ENCODE measurements around the gene TAS2R8. TPM values are rescaled to one million over a fixed set of nuclear protein-coding genes. Genes with fewer than 3 reads are reported as not detected.

The TAS2R8 gene
- total and polyA plus RNA-seq, 11 donors, result 0.50 TPM; not detected in 10

DNA sequence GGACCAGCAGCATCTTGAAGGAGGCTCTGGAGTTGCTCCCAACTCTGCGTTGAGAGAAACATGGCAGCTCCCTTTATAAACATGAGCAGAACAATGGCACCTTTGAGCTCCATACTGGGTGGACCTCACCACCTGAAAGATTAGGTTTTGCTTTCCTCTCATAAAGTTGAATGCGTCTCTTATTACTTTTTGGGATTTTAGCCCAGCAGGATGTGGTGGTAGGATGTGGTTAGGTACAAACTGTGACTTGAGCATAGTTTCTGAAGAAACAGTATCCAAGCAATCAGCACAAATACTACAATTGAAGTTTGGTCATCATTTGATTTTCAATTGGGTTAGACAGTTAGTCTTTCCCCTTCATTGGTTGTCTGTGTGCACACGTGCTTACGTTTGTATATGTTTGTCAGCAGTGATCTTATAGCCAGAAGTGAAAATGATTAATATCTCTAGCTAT is 42.4 kb upstream of the TAS2R8 start, which contains the start of gene PRR4:
TSS of gene PRR4 (minus strand) at position 51 of the 454 bp plus-strand sequence. CDS start at position 13, 38 bp downstream.
- H3K9me3 ChIP-seq, result no peaks in the 10 kb centered on the region
- no peaks in the 10 kb centered on the region for H3K27me3 ChIP-seq
- ATAC-seq (no peak), DNase-seq (no peak)
- no peak within 1 kb of the TSS for H3K4me3 ChIP-seq
- peaks cover 0 to 37% (median 5%) of the 10 kb centered on the region in 9 donors for H3K36me3 ChIP-seq
- intact Hi-C loops (cut with DNase I), result no loop called here
- H3K4me1 ChIP-seq, result peaks cover 0 to 8% (median 0%) of the 10 kb centered on the region in 12 donors
- TF ChIP-seq POLR2A (IDR thresholded peaks at IDR 0.05), result no peak
- TF ChIP-seq, protein P1, sequence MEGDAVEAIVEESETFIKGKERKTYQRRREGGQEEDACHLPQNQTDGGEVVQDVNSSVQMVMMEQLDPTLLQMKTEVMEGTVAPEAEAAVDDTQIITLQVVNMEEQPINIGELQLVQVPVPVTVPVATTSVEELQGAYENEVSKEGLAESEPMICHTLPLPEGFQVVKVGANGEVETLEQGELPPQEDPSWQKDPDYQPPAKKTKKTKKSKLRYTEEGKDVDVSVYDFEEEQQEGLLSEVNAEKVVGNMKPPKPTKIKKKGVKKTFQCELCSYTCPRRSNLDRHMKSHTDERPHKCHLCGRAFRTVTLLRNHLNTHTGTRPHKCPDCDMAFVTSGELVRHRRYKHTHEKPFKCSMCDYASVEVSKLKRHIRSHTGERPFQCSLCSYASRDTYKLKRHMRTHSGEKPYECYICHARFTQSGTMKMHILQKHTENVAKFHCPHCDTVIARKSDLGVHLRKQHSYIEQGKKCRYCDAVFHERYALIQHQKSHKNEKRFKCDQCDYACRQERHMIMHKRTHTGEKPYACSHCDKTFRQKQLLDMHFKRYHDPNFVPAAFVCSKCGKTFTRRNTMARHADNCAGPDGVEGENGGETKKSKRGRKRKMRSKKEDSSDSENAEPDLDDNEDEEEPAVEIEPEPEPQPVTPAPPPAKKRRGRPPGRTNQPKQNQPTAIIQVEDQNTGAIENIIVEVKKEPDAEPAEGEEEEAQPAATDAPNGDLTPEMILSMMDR (IDR thresholded peaks at IDR 0.05), result no peak
- WGBS, 4 donors, result 95 to 98% (median 95%) methylated on average over 4 of the region's 4 CpGs
- H3K27ac ChIP-seq, result no peak within 1 kb of the TSS

GRCh38 chr12:10847744-10848143 is 40.7 kb upstream of the TAS2R8 start:
- peaks cover 0 to 8% (median 0%) of the 10 kb centered on the region in 12 donors for H3K4me1 ChIP-seq
- no peak overlapping the region for H3K4me3 ChIP-seq
- H3K9me3 ChIP-seq, result no peaks in the 10 kb centered on the region
- ATAC-seq (no peak), DNase-seq (no peak)
- H3K27me3 ChIP-seq, result no peaks in the 10 kb centered on the region
- intact Hi-C loops (cut with DNase I), result no loop called here
- TF ChIP-seq, protein P1 (IDR thresholded peaks at IDR 0.05), result no peak
- no peak for TF ChIP-seq POLR2A (IDR thresholded peaks at IDR 0.05)
- no peak overlapping the region for H3K27ac ChIP-seq
- 29 to 52% (median 37%) methylated on average over 2 of the region's 2 CpGs for WGBS, 4 donors
- peaks cover 0 to 52% (median 5%) of the 10 kb centered on the region in 9 donors for H3K36me3 ChIP-seq

GRCh38 chr12:10842862-10843261 is 35.8 kb upstream of the TAS2R8 start:
- no peak overlapping the region for H3K27ac ChIP-seq
- DNase-seq (no peak), ATAC-seq (no peak)
- H3K4me3 ChIP-seq, result no peak overlapping the region
- 92 to 99% (median 96%) methylated on average over 2 of the region's 2 CpGs for WGBS, 4 donors
- H3K36me3 ChIP-seq, result peaks cover 0 to 49% (median 5%) of the 10 kb centered on the region in 9 donors
- TF ChIP-seq, protein P1 (IDR thresholded peaks at IDR 0.05), result no peak
- TF ChIP-seq POLR2A (IDR thresholded peaks at IDR 0.05), result no peak
- intact Hi-C loops (cut with DNase I), result no loop called here
- peaks cover 0 to 3% (median 0%) of the 10 kb centered on the region in 12 donors for H3K9me3 ChIP-seq
- H3K4me1 ChIP-seq, result no peaks in the 10 kb centered on the region
- H3K27me3 ChIP-seq, result no peaks in the 10 kb centered on the region

GRCh38 chr12:10838461-10838860 is 31.4 kb upstream of the TAS2R8 start:
- Histone ChIP-seq H3K4me1 (no peaks in the 10 kb centered on the region), H3K9me3 (peaks cover 0 to 15% (median 0%) of the 10 kb centered on the region in 12 donors), H3K27ac (no peak overlapping the region), H3K4me3 (no peak overlapping the region), H3K36me3 (peaks cover 0 to 16% (median 0%) of the 10 kb centered on the region in 9 donors), H3K27me3 (no peaks in the 10 kb centered on the region)
- no peak for DNase-seq
- no peak for ATAC-seq
- TF ChIP-seq, protein P1 (IDR thresholded peaks at IDR 0.05), result no peak
- no peak for TF ChIP-seq POLR2A (IDR thresholded peaks at IDR 0.05)
- 83 to 91% (median 88%) methylated on average over 3 of the region's 3 CpGs for WGBS, 4 donors
- intact Hi-C loops (cut with DNase I), result no loop called here
